ENCODE data around the gene GPS1.

DNA sequence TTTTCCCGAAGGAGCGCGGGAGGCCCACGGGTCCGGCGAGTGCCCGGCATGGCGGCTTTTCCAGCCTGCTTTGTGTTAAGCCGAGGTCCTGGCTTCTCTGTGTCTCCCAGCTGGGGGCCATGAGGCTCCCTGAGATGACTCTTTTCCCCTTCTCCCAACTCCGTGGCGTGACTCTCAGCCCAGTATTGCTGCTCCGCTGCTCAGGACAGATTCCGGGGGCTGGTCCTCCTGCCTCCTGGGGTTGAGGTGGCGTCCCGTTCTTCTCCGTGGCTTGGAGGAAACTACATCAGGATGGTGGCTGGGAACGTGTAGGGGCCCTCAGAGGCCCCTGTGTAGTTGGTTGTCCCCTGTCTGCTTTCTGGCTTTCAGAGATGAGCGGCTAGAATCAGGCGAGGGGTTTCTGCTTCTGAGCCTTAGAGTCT, 951 bp downstream of the GPS1 start:
- no peak for TF ChIP-seq CTCF (IDR thresholded peaks at IDR 0.05; ENCODE audit: borderline replicate concordance, extremely low read depth, low read length, poor library complexity, severe bottlenecking)
- no peak for TF ChIP-seq EZH2 (IDR thresholded peaks at IDR 0.05; ENCODE audit: borderline replicate concordance, low read depth, low read length, severe bottlenecking)
